HS-5 (cell line): ENCODE data around the gene RAB21.
"Not testable (repeated sequence)": the region's sequence is repeated elsewhere in the genome, so short reads cannot be mapped to it uniquely, and the experiment has no call there.

Experiments used
- DNase-seq: peaks from one replicate; pipeline ENCODE4 v3.0.0-alpha.2; 2012; ENCODE audit warnings: low read depth

RAB21 gene

GRCh38 chr12:71752891-71753290, 1.8 kb upstream of the RAB21 start:
- no peak for DNase-seq

GRCh38 chr12:71755146-71755892, 656 bp downstream of the RAB21 start:
- no peak for DNase-seq

- no peak for DNase-seq
Observed at GRCh38 chr12:71756054-71756690, 1.5 kb downstream of the RAB21 start.

GRCh38 chr12:71759941-71760340, 5.3 kb downstream of the RAB21 start:
- DNase-seq: no peak

- no peak for DNase-seq
Observed at GRCh38 chr12:71760471-71760870, 5.8 kb downstream of the RAB21 start.

- DNase-seq: not testable (repeated sequence)
Observed at GRCh38 chr12:71761354-71761753, 6.7 kb downstream of the RAB21 start.

- DNase-seq: no peak
Observed at GRCh38 chr12:71763677-71764379, 9.2 kb downstream of the RAB21 start.

DNA sequence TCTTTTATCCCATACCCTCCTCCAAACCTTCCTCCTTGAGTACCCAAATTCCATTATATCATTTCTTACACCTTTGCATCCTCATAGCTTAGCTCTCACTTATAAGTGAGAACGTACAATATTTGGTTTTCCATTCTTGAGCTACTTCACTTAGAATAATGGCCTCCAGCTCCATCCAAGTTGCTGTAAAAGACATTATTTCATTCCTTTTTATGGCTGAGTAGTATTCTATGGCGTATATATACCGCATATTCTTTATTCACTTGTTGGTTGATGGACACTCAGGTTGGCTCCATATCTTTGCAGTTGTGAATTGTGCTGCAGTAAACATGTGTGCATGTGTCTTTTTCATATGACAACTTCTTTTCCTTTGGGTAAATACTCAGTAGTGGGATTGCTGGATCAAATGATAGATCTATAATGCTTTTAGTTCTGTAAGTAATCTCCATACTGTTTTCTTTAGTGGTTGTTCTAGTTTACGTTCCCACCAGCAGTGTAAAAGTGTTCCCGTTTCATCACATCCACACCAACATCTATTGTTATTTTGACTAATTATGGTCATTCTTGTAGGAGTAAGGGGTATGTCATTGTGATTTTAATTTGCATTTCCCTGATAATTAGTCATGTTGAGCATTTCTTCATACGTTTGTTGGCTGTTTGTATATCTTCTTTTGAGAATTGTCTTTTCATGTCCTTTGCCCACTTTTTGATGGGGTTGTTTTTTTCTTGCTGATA, 10.1 kb downstream of the RAB21 start:
- no peak for DNase-seq

DNA sequence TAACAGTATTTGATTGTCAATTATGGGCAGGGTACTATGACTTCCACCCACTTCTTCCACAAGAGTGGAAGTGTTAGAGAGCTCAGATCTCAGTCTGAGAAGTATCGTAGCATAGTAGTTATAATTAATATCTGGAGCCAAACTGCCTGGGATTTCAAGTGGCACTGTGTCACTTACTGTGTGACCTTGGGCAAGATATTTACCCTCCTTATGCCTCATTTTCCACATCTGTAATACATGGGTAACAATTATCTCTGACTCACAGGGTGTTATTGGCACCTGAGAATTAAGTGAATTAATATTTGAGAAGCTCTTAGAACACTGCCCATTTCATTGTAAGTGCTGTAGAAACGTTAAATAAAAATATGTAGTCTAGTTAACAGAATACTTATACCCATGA, 11.5 kb downstream of the RAB21 start:
- DNase-seq: no peak

GRCh38 chr12:71767183-71767582, 12.5 kb downstream of the RAB21 start:
- DNase-seq: no peak

GRCh38 chr12:71768900-71769299, 14.2 kb downstream of the RAB21 start:
- no peak for DNase-seq

GRCh38 chr12:71771069-71771468, 16.4 kb downstream of the RAB21 start:
- DNase-seq: no peak

- no peak for DNase-seq
Observed at GRCh38 chr12:71772735-71773134, 18.1 kb downstream of the RAB21 start.

DNA sequence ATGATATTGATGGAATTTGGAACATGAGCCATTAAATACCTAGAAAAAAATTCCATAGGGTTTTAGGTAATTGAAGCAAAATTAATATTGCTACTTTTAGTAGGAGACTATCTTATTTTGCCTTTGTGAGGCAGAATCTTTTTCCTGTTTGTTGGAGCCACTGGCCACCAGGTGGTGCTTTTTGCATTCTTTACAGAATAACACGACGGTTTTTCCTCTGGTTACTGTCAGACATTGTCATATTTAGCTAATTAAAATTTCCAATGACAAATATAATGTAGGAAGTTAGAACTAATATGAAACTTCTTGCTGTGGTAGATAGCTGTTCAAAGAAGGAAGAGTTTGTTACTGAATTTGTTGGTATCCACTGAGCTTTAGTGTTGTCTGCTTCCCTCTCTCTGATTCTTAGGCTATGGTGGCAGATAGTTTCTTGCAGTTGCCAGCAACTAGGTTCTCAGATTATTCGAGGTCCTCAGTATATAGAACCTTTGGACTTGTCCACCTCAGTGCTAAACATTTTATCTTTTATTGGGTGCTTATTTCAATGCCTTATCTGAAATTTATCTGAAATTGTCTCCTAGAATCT, 25.7 kb downstream of the RAB21 start:
- DNase-seq: no peak

GRCh38 chr12:71782017-71782416, 27.4 kb downstream of the RAB21 start:
- DNase-seq: no peak

GRCh38 chr12:71786829-71787228, 32.2 kb downstream of the RAB21 start:
- DNase-seq: no peak

GRCh38 chr12:71787580-71787979, 32.9 kb downstream of the RAB21 start:
- DNase-seq: no peak

DNA sequence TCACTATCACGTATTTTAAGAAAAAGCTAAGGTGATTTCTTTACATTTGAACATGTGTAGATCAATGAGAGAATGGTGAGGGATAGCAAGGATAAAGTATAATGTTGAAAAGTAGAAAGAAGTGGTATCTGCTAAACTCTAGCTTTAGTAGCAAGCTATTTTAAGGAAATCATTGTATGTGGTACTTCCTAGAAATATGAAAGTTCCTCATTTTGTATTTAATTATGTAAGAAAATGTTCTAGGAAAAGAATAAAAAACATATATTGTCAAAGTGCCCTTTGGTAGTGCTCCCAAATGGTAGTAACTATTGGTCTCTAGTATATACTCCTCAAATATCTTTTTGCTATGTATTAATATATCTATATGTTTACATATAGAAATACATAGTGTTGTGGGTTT, 35.7 kb downstream of the RAB21 start:
- DNase-seq: no peak

DNA sequence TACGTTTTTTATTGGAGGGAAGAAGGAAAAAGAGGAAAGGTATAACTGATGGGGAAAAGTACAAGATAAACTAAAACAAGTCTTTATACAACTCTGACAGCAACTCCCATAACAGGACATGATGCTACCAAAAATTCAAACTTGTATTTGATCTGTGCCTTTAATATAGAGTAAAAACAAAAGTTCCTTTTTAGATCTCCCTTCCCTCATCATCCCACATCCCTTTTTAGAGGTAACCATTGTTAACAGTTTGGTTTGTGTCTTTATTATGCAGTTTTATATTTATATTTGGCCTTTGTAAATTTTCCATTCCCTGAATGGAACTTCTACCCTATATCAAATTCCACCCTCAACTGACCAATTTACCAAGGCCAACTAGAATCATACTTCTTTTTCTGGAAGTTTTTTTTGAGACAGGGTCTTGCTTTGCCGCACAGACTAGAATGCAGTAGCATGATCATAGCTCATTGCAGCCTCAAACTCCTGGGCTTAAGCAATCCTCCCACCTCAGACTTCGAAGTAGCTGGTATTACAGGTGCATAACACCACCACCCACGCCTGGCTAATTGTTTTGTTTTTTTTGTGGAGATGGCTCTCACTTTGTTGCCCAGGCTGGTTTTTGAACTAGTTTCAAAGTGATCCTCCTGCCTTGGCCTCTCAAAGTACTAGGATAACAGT, 36.9 kb downstream of the RAB21 start:
- DNase-seq: no peak

- no peak for DNase-seq
Observed at GRCh38 chr12:71792599-71792998, 37.9 kb downstream of the RAB21 start.

GRCh38 chr12:71795901-71796300, 41.2 kb downstream of the RAB21 start:
- DNase-seq: no peak

GRCh38 chr12:71797531-71797930, 42.9 kb downstream of the RAB21 start:
- peak; percentile 20 for DNase-seq
